ENCODE data around the gene FOXN3.

DNA sequence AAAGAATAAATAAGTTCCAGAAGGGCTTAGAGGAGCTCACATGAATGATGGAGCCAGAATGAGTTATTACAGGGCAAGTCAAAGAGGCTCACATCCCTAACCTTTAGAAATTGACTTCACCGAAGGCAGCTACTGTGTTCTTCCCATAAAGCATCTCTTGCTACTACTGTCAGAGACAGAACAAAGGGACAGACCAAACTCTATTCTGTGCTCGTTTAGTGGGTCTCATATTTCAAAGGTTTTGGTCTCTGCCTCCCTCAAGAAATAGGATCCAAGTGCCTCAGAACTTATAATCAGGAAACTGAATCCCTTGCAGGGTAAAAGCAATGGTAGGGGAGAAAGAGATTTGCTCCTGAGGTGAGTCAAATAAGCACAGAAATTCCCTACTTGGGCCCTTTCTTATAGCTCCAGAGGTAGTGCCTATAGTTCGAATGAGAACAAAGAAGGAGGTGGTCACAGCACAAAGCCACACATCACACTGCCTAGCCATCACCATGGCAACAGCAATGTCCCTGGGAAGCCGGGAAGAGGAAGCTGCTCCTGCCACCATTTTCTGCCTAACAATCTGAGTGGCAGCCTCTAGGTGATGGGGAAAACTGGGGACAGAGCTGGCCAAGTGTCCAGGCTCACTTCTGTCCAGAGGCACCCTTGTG, 294.9 kb downstream of the FOXN3 start:
- no peak for TF ChIP-seq POLR2A (IDR thresholded peaks at IDR 0.05)
- TF ChIP-seq, protein P1, sequence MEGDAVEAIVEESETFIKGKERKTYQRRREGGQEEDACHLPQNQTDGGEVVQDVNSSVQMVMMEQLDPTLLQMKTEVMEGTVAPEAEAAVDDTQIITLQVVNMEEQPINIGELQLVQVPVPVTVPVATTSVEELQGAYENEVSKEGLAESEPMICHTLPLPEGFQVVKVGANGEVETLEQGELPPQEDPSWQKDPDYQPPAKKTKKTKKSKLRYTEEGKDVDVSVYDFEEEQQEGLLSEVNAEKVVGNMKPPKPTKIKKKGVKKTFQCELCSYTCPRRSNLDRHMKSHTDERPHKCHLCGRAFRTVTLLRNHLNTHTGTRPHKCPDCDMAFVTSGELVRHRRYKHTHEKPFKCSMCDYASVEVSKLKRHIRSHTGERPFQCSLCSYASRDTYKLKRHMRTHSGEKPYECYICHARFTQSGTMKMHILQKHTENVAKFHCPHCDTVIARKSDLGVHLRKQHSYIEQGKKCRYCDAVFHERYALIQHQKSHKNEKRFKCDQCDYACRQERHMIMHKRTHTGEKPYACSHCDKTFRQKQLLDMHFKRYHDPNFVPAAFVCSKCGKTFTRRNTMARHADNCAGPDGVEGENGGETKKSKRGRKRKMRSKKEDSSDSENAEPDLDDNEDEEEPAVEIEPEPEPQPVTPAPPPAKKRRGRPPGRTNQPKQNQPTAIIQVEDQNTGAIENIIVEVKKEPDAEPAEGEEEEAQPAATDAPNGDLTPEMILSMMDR (IDR thresholded peaks at IDR 0.05): no peak

Data from lower leg skin (tissue), 3 donors.